ENCODE data around the gene MFSD6.

MFSD6 gene

GRCh38 chr2:190486037-190486623 is 78.0 kb downstream of the MFSD6 start:
- ChIA-PET CTCF (interaction anchor here (0.7 kb wide), 1 partner anchor 141 kb away, joined by 8 read pairs; no protein-coding TSS in a partner anchor), POLR2A (no interaction called here)
- TF ChIP-seq ZNF488 (tag by site-specific recombination; IDR thresholded peaks at IDR 0.05): no peak
- TF ChIP-seq ZNF623 (tag by site-specific recombination; IDR thresholded peaks at IDR 0.05): no peak
- no peak for TF ChIP-seq HOXC10 (CRISPR knock-in tag; IDR thresholded peaks at IDR 0.05)
- TF ChIP-seq, protein P1, sequence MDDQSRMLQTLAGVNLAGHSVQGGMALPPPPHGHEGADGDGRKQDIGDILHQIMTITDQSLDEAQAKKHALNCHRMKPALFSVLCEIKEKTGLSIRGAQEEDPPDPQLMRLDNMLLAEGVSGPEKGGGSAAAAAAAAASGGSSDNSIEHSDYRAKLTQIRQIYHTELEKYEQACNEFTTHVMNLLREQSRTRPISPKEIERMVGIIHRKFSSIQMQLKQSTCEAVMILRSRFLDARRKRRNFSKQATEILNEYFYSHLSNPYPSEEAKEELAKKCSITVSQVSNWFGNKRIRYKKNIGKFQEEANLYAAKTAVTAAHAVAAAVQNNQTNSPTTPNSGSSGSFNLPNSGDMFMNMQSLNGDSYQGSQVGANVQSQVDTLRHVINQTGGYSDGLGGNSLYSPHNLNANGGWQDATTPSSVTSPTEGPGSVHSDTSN (CRISPR knock-in tag; IDR thresholded peaks at IDR 0.05): no peak
- TF ChIP-seq, protein P2, sequence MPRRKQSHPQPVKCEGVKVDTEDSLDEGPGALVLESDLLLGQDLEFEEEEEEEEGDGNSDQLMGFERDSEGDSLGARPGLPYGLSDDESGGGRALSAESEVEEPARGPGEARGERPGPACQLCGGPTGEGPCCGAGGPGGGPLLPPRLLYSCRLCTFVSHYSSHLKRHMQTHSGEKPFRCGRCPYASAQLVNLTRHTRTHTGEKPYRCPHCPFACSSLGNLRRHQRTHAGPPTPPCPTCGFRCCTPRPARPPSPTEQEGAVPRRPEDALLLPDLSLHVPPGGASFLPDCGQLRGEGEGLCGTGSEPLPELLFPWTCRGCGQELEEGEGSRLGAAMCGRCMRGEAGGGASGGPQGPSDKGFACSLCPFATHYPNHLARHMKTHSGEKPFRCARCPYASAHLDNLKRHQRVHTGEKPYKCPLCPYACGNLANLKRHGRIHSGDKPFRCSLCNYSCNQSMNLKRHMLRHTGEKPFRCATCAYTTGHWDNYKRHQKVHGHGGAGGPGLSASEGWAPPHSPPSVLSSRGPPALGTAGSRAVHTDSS (tag by site-specific recombination; IDR thresholded peaks at IDR 0.05): no peak
- TF ChIP-seq ZBTB7A (tag by site-specific recombination; IDR thresholded peaks at IDR 0.05; ENCODE audit: low read depth): no peak
- no peak for TF ChIP-seq ZNF341 (tag by site-specific recombination; IDR thresholded peaks at IDR 0.05; ENCODE audit: low read depth)
- TF ChIP-seq, protein P3, sequence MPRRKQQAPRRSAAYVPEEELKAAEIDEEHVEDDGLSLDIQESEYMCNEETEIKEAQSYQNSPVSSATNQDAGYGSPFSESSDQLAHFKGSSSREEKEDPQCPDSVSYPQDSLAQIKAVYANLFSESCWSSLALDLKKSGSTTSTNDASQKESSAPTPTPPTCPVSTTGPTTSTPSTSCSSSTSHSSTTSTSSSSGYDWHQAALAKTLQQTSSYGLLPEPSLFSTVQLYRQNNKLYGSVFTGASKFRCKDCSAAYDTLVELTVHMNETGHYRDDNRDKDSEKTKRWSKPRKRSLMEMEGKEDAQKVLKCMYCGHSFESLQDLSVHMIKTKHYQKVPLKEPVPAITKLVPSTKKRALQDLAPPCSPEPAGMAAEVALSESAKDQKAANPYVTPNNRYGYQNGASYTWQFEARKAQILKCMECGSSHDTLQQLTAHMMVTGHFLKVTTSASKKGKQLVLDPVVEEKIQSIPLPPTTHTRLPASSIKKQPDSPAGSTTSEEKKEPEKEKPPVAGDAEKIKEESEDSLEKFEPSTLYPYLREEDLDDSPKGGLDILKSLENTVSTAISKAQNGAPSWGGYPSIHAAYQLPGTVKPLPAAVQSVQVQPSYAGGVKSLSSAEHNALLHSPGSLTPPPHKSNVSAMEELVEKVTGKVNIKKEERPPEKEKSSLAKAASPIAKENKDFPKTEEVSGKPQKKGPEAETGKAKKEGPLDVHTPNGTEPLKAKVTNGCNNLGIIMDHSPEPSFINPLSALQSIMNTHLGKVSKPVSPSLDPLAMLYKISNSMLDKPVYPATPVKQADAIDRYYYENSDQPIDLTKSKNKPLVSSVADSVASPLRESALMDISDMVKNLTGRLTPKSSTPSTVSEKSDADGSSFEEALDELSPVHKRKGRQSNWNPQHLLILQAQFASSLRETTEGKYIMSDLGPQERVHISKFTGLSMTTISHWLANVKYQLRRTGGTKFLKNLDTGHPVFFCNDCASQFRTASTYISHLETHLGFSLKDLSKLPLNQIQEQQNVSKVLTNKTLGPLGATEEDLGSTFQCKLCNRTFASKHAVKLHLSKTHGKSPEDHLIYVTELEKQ (tag by site-specific recombination; IDR thresholded peaks at IDR 0.05; ENCODE audit: borderline replicate concordance): no peak
- no peak for TF ChIP-seq ZNF645 (tag by site-specific recombination; IDR thresholded peaks at IDR 0.05)
- Histone ChIP-seq H3K36me3 (ENCODE audit: control insufficient read depth in 2 of 2, insufficient read depth in 1 of 2, low read length in 2 of 2) (peaks cover 0 to 10% of the 10 kb centered on the region in 2 experiments; a peak in 1 of 3 replicates), H3K9me3 (ENCODE audit: control insufficient read depth, insufficient read depth, low read depth, low read length) (no peaks in the 10 kb centered on the region), H3K4me1 (ENCODE audit: control insufficient read depth, insufficient read depth, low read length) (no peaks in the 10 kb centered on the region), H3K4me3 (ENCODE audit: low read depth, low read length) (no peak overlapping the region), H3K27ac (ENCODE audit: extremely low read depth, low read depth, low read length) (no peak overlapping the region)

- no peak for TF ChIP-seq ZNF341 (tag by site-specific recombination; IDR thresholded peaks at IDR 0.05; ENCODE audit: low read depth)
- Histone ChIP-seq H3K4me1 (ENCODE audit: control insufficient read depth, insufficient read depth, low read length) (no peaks in the 10 kb centered on the region), H3K36me3 (ENCODE audit: control insufficient read depth in 2 of 2, insufficient read depth in 1 of 2, low read length in 2 of 2) (peaks cover 0 to 15% of the 10 kb centered on the region in 2 experiments; a peak in 1 of 3 replicates), H3K27ac (ENCODE audit: extremely low read depth, low read depth, low read length) (no peak overlapping the region), H3K9me3 (ENCODE audit: control insufficient read depth, insufficient read depth, low read depth, low read length) (no peaks in the 10 kb centered on the region), H3K4me3 (ENCODE audit: low read depth, low read length) (no peak overlapping the region)
- CTCF ChIA-PET: interaction anchor here (1.9 kb wide), 1 partner anchor 20 kb away, joined by 5 read pairs; no protein-coding TSS in a partner anchor
- POLR2A ChIA-PET: no interaction called here
These were observed 80.5 kb downstream of the MFSD6 start for GRCh38 chr2:190488516-190489233.

DNA sequence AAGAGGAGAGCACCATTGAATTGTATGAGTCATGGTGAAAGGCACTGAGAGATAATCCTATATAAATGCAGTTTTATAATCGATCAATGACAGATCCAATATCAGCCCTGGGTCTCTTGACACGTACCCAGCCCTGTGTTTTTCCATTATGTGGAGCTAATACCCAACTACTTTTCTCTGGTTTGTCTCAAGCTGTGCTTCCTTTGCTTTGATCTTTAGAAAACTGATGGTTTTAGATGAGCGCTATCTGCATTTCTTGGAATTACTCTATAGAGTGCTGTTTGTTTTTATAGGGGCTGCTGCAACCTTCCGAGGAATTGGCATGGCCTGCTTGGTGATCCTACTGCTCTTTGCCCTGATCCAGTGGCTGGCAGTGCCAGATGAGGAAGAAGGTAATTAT is 81.3 kb downstream of the MFSD6 start:
- Histone ChIP-seq H3K4me3 (ENCODE audit: low read depth, low read length) (no peak overlapping the region), H3K27ac (ENCODE audit: extremely low read depth, low read depth, low read length) (no peak overlapping the region), H3K36me3 (ENCODE audit: control insufficient read depth in 2 of 2, insufficient read depth in 1 of 2, low read length in 2 of 2) (peaks cover 0 to 15% of the 10 kb centered on the region in 2 experiments; a peak in 1 of 3 replicates), H3K4me1 (ENCODE audit: control insufficient read depth, insufficient read depth, low read length) (no peaks in the 10 kb centered on the region), H3K9me3 (ENCODE audit: control insufficient read depth, insufficient read depth, low read depth, low read length) (no peaks in the 10 kb centered on the region)
- ChIA-PET CTCF (interaction anchor here (1.9 kb wide), 1 partner anchor 19 kb away, joined by 5 read pairs; no protein-coding TSS in a partner anchor), POLR2A (no interaction called here)
- TF ChIP-seq ZNF350 (tag by site-specific recombination; IDR thresholded peaks at IDR 0.05) (no peak), ZNF76 (tag by site-specific recombination; IDR thresholded peaks at IDR 0.05; ENCODE audit: borderline replicate concordance, low read depth) (no peak), ZNF580 (tag by site-specific recombination; IDR thresholded peaks at IDR 0.05) (no peak), ZNF843 (tag by site-specific recombination; IDR thresholded peaks at IDR 0.05) (no peak), OVOL3 (tag by site-specific recombination; IDR thresholded peaks at IDR 0.05) (no peak), ZNF354C (tag by site-specific recombination; IDR thresholded peaks at IDR 0.05; ENCODE audit: borderline replicate concordance, low read depth) (no peak), ZNF140 (tag by site-specific recombination; IDR thresholded peaks at IDR 0.05) (no peak), ZNF585B (tag by site-specific recombination; IDR thresholded peaks at IDR 0.05) (no peak), KLF16 (tag by site-specific recombination; IDR thresholded peaks at IDR 0.05) (no peak), ZNF266 (tag by site-specific recombination; IDR thresholded peaks at IDR 0.05; ENCODE audit: low read depth) (no peak), HOXC10 (CRISPR knock-in tag; IDR thresholded peaks at IDR 0.05) (no peak), ZFP3 (tag by site-specific recombination; IDR thresholded peaks at IDR 0.05; ENCODE audit: low read depth) (no peak)
